C4-2B (cell line): ENCODE measurements around the gene EML2.

Source experiments
- ZFX ChIP-seq: fragments of 450-650 bp; IDR thresholded peaks from 2 replicates; pipeline ENCODE4 v1.6.1; 2017
- TF ChIP-seq, protein P1 (sequence below): fragments of 450-650 bp; conservative IDR thresholded peaks from 2 replicates; pipeline ENCODE4 v1.5.1; 2017; ENCODE audit warnings: mild to moderate bottlenecking

DNA sequence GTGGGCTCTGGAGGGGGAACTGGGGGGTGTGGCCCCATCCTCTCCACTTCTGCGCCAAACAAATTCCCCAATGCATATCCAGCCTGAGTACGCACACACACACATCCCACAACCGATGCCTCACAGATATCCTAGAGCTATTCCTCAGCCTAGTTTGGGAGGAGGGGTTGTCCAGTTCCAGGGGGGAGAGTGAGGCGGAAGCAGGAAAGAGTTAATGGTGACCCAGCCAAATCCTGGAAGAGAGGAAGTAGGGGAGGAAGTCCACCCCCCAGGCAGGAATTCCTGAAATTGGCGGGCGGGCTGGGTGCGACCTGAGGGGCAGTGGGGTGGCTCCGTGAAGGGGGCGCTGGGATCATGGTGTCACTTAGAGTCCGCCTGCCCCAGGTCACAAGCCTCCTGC, 38.1 kb downstream of the EML2 start:
- TF ChIP-seq, protein P1, sequence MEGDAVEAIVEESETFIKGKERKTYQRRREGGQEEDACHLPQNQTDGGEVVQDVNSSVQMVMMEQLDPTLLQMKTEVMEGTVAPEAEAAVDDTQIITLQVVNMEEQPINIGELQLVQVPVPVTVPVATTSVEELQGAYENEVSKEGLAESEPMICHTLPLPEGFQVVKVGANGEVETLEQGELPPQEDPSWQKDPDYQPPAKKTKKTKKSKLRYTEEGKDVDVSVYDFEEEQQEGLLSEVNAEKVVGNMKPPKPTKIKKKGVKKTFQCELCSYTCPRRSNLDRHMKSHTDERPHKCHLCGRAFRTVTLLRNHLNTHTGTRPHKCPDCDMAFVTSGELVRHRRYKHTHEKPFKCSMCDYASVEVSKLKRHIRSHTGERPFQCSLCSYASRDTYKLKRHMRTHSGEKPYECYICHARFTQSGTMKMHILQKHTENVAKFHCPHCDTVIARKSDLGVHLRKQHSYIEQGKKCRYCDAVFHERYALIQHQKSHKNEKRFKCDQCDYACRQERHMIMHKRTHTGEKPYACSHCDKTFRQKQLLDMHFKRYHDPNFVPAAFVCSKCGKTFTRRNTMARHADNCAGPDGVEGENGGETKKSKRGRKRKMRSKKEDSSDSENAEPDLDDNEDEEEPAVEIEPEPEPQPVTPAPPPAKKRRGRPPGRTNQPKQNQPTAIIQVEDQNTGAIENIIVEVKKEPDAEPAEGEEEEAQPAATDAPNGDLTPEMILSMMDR, result no peak
- TF ChIP-seq ZFX, result no peak
